GM12878 (cell line): ENCODE data around the gene SH2B3. TPM values are rescaled to one million over a fixed set of nuclear protein-coding genes. Genes with fewer than 3 reads are reported as not detected.

Source experiments
- ATAC-seq: fragments of 200-7000 bp; cut with Tn5 transposase; 3 replicates; pipeline ENCODE4 v1.9.1; 2020; ENCODE audit warnings: mild to moderate bottlenecking, moderate library complexity
- BruUV-seq: library from RNA; stranded (reverse); fragments of 400-500 nt; replicated peaks from 2 replicates; lab custom pipeline; 2021; lab: Mats Ljungman, UMichigan
- CTCF ChIA-PET: fragments of 300-600 bp; sonication (Branson Sonifier 250); formaldehyde crosslinking; extraction: SDS; loops from one replicate; lab custom pipeline; 2021; ENCODE audit warnings: inconsistent platforms; lab: Yijun Ruan, JAX
- POLR2A ChIA-PET: fragments of 350-600 bp; formaldehyde crosslinking; extraction: SDS; loops from one replicate; lab custom pipeline; 2021; ENCODE audit warnings: inconsistent platforms; lab: Charles Lee
- RAD21 ChIA-PET: fragments of 300-600 bp; sonication (Branson Sonifier 250); formaldehyde crosslinking; loops from one replicate; lab custom pipeline; 2023; ENCODE audit warnings: antibody characterized with exemption; ENCODE audit not compliant: unreplicated experiment; lab: Charles Lee
- SMC1A ChIA-PET: fragments of 300-600 bp; sonication (Branson Sonifier 250); formaldehyde crosslinking; loops from one replicate; lab custom pipeline; 2023; ENCODE audit not compliant: unreplicated experiment, uncharacterized antibody; lab: Charles Lee
- DNase-seq: peaks from one replicate; pipeline ENCODE4 v3.0.0-alpha.2; 2011; ENCODE audit warnings: low read depth, low spot score
- FAIRE-seq: peaks from 3 replicates; lab custom pipeline; 2011; peaks lifted over from hg19 to GRCh38; lab: Jason Lieb, UNC
- H2AFZ ChIP-seq: 2 replicates; pipeline ENCODE4 v1.6.0; 2011; ENCODE audit warnings: low read depth, low read length, control low read depth; ENCODE audit not compliant: control insufficient read depth
- H3K27ac ChIP-seq: 2 replicates; pipeline ENCODE4 v1.5.1; 2011; ENCODE audit warnings: control low read depth; ENCODE audit not compliant: control insufficient read depth, insufficient read depth
- H3K27me3 ChIP-seq, 2 experiments: replicated peaks in 1 of 2; 2 replicates each; pipeline versions ENCODE4 v1.6.0 to v1.6.1; 2011; ENCODE audit warnings: low read length in 1 of 2; ENCODE audit not compliant: control insufficient read depth in 2 of 2, insufficient read depth in 2 of 2
- H3K36me3 ChIP-seq, 2 experiments: 2 replicates each; pipeline ENCODE4 v1.5.1; 2011; ENCODE audit warnings: low read length in 1 of 2; ENCODE audit not compliant: control insufficient read depth in 2 of 2, insufficient read depth in 2 of 2
- H3K4me1 ChIP-seq: 2 replicates; pipeline ENCODE4 v1.6.1; 2011; ENCODE audit warnings: mild to moderate bottlenecking, low read length, moderate library complexity, mixed read lengths; ENCODE audit not compliant: control insufficient read depth, insufficient read depth
- H3K4me2 ChIP-seq: 2 replicates; pipeline ENCODE4 v1.6.0; 2011; ENCODE audit warnings: control low read depth; ENCODE audit not compliant: control insufficient read depth, insufficient read depth
- H3K4me3 ChIP-seq: fragments of 200-600 bp; sonication (generic); 2 replicates; pipeline ENCODE4 v1.5.1; 2016
- H3K79me2 ChIP-seq: 2 replicates; pipeline ENCODE4 v1.6.0; 2011; ENCODE audit warnings: low read length; ENCODE audit not compliant: control insufficient read depth, insufficient read depth
- H3K9ac ChIP-seq: 2 replicates; pipeline ENCODE4 v1.8.0; 2011; ENCODE audit warnings: low read length, control low read depth, mixed read lengths; ENCODE audit not compliant: control insufficient read depth, insufficient read depth
- H3K9me3 ChIP-seq: replicated peaks from 3 replicates; pipeline ENCODE4 v1.5.1; 2011; ENCODE audit warnings: mild to moderate bottlenecking, low read length; ENCODE audit not compliant: control insufficient read depth, insufficient read depth
- H4K20me1 ChIP-seq: 2 replicates; pipeline ENCODE4 v1.6.0; 2011; ENCODE audit not compliant: control insufficient read depth, insufficient read depth
- EZH2 ChIP-seq: IDR thresholded peaks from 2 replicates; pipeline ENCODE4 v1.6.1; 2012; ENCODE audit warnings: low read depth, mild to moderate bottlenecking, control low read depth, inconsistent platforms, low read length, borderline replicate concordance; ENCODE audit not compliant: control insufficient read depth
- IRF5 ChIP-seq: fragments of 450-650 bp; IDR thresholded peaks from 2 replicates; pipeline ENCODE4 v1.6.1; 2017; ENCODE audit warnings: borderline replicate concordance
- MYB ChIP-seq: fragments of 150-350 bp; IDR thresholded peaks from 2 replicates; pipeline ENCODE4 v1.6.1; 2014; ENCODE audit warnings: mild to moderate bottlenecking, low read depth, low read length, borderline replicate concordance
- NR2F1 ChIP-seq: fragments of 450-650 bp; conservative IDR thresholded peaks from 2 replicates; pipeline ENCODE4 v1.6.1; 2017; ENCODE audit warnings: mild to moderate bottlenecking
- PBX3 ChIP-seq: IDR thresholded peaks from 2 replicates; pipeline ENCODE4 v1.6.1; 2011; ENCODE audit warnings: mild to moderate bottlenecking, low read depth, low read length, moderate library complexity; ENCODE audit not compliant: insufficient replicate concordance
- RB1 ChIP-seq: fragments of 450-650 bp; formaldehyde crosslinking; IDR thresholded peaks from 2 replicates; pipeline ENCODE4 v1.6.1; 2017; ENCODE audit warnings: mild to moderate bottlenecking, borderline replicate concordance
- SIN3A ChIP-seq: IDR thresholded peaks from 2 replicates; pipeline ENCODE4 v1.6.1; 2012; ENCODE audit warnings: low read depth, low read length, improper control_type of control experiment
- SUZ12 ChIP-seq: fragments of 200-600 bp; sonication (generic); IDR thresholded peaks from one replicate; pipeline ENCODE4 v1.6.1; 2018; ENCODE audit warnings: antibody characterized with exemption, mild to moderate bottlenecking; ENCODE audit not compliant: unreplicated experiment
- YY1 ChIP-seq: IDR thresholded peaks from 2 replicates; pipeline ENCODE4 v1.6.1; 2011; ENCODE audit warnings: low read depth, mild to moderate bottlenecking, low read length
- WGBS: methylation state at CpG from one replicate; pipeline ENCODE4 v1.1.6; 2016; ENCODE audit warnings: low lambda C conversion rate; ENCODE audit not compliant: insufficient replicate concordance, insufficient coverage; ENCODE audit errors: missing lambda C conversion rate; 5-methylcytosine and 5-hydroxymethylcytosine counted together
- in situ Hi-C: fragments of 300-500 bp; cut with MboI; formaldehyde crosslinking; loops from 9 replicates; pipeline ENCODE4 v1.14.3; 2018; ENCODE audit warnings: mixed read lengths
- intact Hi-C: fragments of 100-400 bp; cut with micrococcal nuclease; formaldehyde crosslinking; loops from one replicate; pipeline ENCODE4 v1.14.2; 2022; ENCODE audit not compliant: unreplicated experiment
- polyA plus RNA-seq, 11 experiments: library from polyadenylated mRNA; depleted of rRNA in 4 of 11; unstranded in 6 of 11; stranded (reverse) in 5 of 11; fragments of >200 nt; fragmentation: Nextera tagmentation in 4 of 11; fragmentation: Illumina TruSeq in 1 of 11; extraction: Ambion mirVana in 4 of 11; extraction: Trizol in 1 of 11; gene quantifications; 1 replicate in 1 of 11; 2 replicates in 10 of 11; pipeline versions ENCODE4 v1.2.1 to v1.2.3, GENCODE V29; 2011 to 2016; ENCODE audit warnings: inconsistent platforms in 2 of 11, missing spikeins in 2 of 11, low read depth in 1 of 11
- total RNA-seq, 4 experiments: library from RNA; depleted of rRNA in 3 of 4; stranded (reverse); fragments of >200 nt in 3 of 4; fragmentation: Illumina TruSeq in 1 of 4; extraction: Trizol in 1 of 4; gene quantifications; 2 replicates each; pipeline versions ENCODE4 v1.2.1 to v1.2.3, GENCODE V29; 2013 to 2021
- TF ChIP-seq, protein P1 (sequence below): fragments of 450-650 bp; formaldehyde crosslinking; IDR thresholded peaks from 2 replicates; pipeline ENCODE4 v1.5.0; 2022; ENCODE audit warnings: mild to moderate bottlenecking, missing genetic modification characterization
- TF ChIP-seq, protein P2 (sequence below): fragments of 450-650 bp; formaldehyde crosslinking; IDR thresholded peaks from 2 replicates; pipeline ENCODE4 v1.4.0; 2020; ENCODE audit warnings: mild to moderate bottlenecking, moderate library complexity
- TF ChIP-seq, protein P3 (sequence below): fragments of 450-650 bp; IDR thresholded peaks from 2 replicates; pipeline ENCODE4 v1.6.1; 2016; ENCODE audit warnings: mild to moderate bottlenecking

The SH2B3 gene
- total and polyA plus RNA-seq, 10 of the 15 experiments (the other 5 are each of a cell fraction or from before 2014, with no cell fraction given): 5.8 to 46.4 (median 23.3) TPM

- DNase-seq: no peak
- ATAC-seq: no peak
- ChIA-PET CTCF (interaction anchor here (1.0 kb wide), 1 partner anchor 65 kb away, joined by 3 read pairs; no protein-coding TSS in a partner anchor), SMC1A (no interaction called here), POLR2A (interaction anchor here (0.6 kb wide), 1 partner anchor 811 kb away, joined by 3 read pairs; no protein-coding TSS in a partner anchor), RAD21 (no interaction called here)
- FAIRE-seq: no peak
- H3K27ac ChIP-seq: no peak overlapping the region
- H3K4me3 ChIP-seq: no peak overlapping the region
- no peaks in the 10 kb centered on the region for H3K79me2 ChIP-seq
- no peak overlapping the region for H2AFZ ChIP-seq
- in situ Hi-C loops (no loop called here), intact Hi-C loops (no loop called here)
- no peaks in the 10 kb centered on the region for H4K20me1 ChIP-seq
- no peaks in the 10 kb centered on the region; a peak in 1 of 4 replicates for H3K27me3 ChIP-seq
- peaks cover 3% of the 10 kb centered on the region for H3K4me1 ChIP-seq
- H3K4me2 ChIP-seq: no peak overlapping the region
- no peak overlapping the region for H3K9ac ChIP-seq
- H3K9me3 ChIP-seq: no peaks in the 10 kb centered on the region
- H3K36me3 ChIP-seq: no peaks in the 10 kb centered on the region
- BruUV-seq: no TSS peak
- WGBS: 55% methylated on average over 3 of the region's 3 CpGs
- TF ChIP-seq, protein P1, sequence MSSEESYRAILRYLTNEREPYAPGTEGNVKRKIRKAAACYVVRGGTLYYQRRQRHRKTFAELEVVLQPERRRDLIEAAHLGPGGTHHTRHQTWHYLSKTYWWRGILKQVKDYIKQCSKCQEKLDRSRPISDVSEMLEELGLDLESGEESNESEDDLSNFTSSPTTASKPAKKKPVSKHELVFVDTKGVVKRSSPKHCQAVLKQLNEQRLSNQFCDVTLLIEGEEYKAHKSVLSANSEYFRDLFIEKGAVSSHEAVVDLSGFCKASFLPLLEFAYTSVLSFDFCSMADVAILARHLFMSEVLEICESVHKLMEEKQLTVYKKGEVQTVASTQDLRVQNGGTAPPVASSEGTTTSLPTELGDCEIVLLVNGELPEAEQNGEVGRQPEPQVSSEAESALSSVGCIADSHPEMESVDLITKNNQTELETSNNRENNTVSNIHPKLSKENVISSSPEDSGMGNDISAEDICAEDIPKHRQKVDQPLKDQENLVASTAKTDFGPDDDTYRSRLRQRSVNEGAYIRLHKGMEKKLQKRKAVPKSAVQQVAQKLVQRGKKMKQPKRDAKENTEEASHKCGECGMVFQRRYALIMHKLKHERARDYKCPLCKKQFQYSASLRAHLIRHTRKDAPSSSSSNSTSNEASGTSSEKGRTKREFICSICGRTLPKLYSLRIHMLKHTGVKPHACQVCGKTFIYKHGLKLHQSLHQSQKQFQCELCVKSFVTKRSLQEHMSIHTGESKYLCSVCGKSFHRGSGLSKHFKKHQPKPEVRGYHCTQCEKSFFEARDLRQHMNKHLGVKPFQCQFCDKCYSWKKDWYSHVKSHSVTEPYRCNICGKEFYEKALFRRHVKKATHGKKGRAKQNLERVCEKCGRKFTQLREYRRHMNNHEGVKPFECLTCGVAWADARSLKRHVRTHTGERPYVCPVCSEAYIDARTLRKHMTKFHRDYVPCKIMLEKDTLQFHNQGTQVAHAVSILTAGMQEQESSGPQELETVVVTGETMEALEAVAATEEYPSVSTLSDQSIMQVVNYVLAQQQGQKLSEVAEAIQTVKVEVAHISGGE (CRISPR knock-in tag): no peak
- TF ChIP-seq, protein P2, sequence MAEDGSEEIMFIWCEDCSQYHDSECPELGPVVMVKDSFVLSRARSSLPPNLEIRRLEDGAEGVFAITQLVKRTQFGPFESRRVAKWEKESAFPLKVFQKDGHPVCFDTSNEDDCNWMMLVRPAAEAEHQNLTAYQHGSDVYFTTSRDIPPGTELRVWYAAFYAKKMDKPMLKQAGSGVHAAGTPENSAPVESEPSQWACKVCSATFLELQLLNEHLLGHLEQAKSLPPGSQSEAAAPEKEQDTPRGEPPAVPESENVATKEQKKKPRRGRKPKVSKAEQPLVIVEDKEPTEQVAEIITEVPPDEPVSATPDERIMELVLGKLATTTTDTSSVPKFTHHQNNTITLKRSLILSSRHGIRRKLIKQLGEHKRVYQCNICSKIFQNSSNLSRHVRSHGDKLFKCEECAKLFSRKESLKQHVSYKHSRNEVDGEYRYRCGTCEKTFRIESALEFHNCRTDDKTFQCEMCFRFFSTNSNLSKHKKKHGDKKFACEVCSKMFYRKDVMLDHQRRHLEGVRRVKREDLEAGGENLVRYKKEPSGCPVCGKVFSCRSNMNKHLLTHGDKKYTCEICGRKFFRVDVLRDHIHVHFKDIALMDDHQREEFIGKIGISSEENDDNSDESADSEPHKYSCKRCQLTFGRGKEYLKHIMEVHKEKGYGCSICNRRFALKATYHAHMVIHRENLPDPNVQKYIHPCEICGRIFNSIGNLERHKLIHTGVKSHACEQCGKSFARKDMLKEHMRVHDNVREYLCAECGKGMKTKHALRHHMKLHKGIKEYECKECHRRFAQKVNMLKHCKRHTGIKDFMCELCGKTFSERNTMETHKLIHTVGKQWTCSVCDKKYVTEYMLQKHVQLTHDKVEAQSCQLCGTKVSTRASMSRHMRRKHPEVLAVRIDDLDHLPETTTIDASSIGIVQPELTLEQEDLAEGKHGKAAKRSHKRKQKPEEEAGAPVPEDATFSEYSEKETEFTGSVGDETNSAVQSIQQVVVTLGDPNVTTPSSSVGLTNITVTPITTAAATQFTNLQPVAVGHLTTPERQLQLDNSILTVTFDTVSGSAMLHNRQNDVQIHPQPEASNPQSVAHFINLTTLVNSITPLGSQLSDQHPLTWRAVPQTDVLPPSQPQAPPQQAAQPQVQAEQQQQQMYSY: no peak
- TF ChIP-seq IRF5: no peak
- TF ChIP-seq, protein P3, sequence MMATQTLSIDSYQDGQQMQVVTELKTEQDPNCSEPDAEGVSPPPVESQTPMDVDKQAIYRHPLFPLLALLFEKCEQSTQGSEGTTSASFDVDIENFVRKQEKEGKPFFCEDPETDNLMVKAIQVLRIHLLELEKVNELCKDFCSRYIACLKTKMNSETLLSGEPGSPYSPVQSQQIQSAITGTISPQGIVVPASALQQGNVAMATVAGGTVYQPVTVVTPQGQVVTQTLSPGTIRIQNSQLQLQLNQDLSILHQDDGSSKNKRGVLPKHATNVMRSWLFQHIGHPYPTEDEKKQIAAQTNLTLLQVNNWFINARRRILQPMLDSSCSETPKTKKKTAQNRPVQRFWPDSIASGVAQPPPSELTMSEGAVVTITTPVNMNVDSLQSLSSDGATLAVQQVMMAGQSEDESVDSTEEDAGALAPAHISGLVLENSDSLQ: no peak
- no peak for TF ChIP-seq EZH2
- TF ChIP-seq PBX3: no peak
- TF ChIP-seq MYB: no peak
- TF ChIP-seq YY1: no peak
- TF ChIP-seq NR2F1: no peak
- TF ChIP-seq RB1: no peak
- no peak for TF ChIP-seq SIN3A
- no peak for TF ChIP-seq SUZ12
Observed at GRCh38 chr12:111386885-111387284, 18.8 kb upstream of the SH2B3 start.
